Upper lobe of right lung (tissue), 1 donor: ENCODE data around the gene CPA1. TPM values are rescaled to one million over a fixed set of nuclear protein-coding genes. Genes with fewer than 3 reads are reported as not detected.

Experiments used
- ATAC-seq: fragments of 200-7000 bp; cut with Tn5 transposase; one replicate; pipeline ENCODE4 v1.9.1; 2020; ENCODE audit warnings: mild to moderate bottlenecking, moderate library complexity
- DNase-seq: peaks from one replicate; pipeline ENCODE4 v3.0.0-alpha.2; 2020
- H3K27ac ChIP-seq: fragments of 200-600 bp; one replicate; pipeline ENCODE4 v1.8.0; 2022
- H3K27me3 ChIP-seq: fragments of 200-600 bp; one replicate; pipeline ENCODE4 v1.8.0; 2022; ENCODE audit warnings: mild to moderate bottlenecking
- H3K36me3 ChIP-seq: fragments of 200-600 bp; one replicate; pipeline ENCODE4 v1.8.0; 2022
- H3K4me1 ChIP-seq: fragments of 200-600 bp; one replicate; pipeline ENCODE4 v1.8.0; 2022
- H3K4me3 ChIP-seq: fragments of 200-600 bp; one replicate; pipeline ENCODE4 v1.8.0; 2022; ENCODE audit warnings: mild to moderate bottlenecking
- H3K9me3 ChIP-seq: fragments of 200-600 bp; one replicate; pipeline ENCODE4 v1.8.0; 2022
- intact Hi-C: fragments of 100-400 bp; cut with DNase I; formaldehyde crosslinking; loops from one replicate; pipeline ENCODE4 v1.11.0; 2022
- total RNA-seq: library from RNA; stranded (reverse); fragmentation: NEBNext Ultra II Directional; extraction: Animal tissue kit (Norgen Biotek cat#: 25700); gene quantifications from one replicate; pipeline ENCODE4 v1.2.1, GENCODE V29; 2021
- TF ChIP-seq, protein P1 (sequence below): fragments of 200-600 bp; IDR thresholded peaks from one replicate; pipeline ENCODE4 v1.8.0; 2022; ENCODE audit warnings: antibody characterized with exemption
- donor health status: DM: no; HTN: yes; CAD: no; lungs with severe emphysema.

The CPA1 gene
- total RNA-seq, 1 donor from 2014 or later = not detected

DNA sequence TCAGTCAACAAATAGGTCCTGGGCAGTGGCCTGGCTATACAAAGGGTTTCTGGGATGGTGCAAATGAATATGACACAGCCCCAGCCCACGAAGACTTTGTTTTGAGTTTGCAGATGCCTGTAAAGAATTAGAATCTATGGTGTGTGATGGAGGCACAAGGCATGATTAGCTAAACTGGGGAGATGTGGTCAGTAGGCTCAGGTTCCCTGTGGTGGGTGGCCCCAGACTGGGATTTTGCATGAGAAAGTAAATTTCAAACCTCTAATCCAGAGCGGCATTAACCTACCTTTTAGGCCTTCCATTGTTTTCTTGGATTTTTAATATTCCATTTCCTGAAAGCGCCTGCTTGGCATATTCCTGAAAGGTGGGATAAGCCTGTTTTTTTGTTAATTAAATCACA lies 42.1 kb upstream of the CPA1 start:
- DNase-seq (no peak), ATAC-seq (no peak)
- Histone ChIP-seq H3K9me3 (no peaks in the 10 kb centered on the region), H3K27ac (no peak overlapping the region), H3K27me3 (no peaks in the 10 kb centered on the region), H3K4me3 (no peak overlapping the region), H3K4me1 (no peaks in the 10 kb centered on the region), H3K36me3 (no peaks in the 10 kb centered on the region)
- intact Hi-C loops = no loop called here
- TF ChIP-seq, protein P1, sequence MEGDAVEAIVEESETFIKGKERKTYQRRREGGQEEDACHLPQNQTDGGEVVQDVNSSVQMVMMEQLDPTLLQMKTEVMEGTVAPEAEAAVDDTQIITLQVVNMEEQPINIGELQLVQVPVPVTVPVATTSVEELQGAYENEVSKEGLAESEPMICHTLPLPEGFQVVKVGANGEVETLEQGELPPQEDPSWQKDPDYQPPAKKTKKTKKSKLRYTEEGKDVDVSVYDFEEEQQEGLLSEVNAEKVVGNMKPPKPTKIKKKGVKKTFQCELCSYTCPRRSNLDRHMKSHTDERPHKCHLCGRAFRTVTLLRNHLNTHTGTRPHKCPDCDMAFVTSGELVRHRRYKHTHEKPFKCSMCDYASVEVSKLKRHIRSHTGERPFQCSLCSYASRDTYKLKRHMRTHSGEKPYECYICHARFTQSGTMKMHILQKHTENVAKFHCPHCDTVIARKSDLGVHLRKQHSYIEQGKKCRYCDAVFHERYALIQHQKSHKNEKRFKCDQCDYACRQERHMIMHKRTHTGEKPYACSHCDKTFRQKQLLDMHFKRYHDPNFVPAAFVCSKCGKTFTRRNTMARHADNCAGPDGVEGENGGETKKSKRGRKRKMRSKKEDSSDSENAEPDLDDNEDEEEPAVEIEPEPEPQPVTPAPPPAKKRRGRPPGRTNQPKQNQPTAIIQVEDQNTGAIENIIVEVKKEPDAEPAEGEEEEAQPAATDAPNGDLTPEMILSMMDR = no peak

DNA sequence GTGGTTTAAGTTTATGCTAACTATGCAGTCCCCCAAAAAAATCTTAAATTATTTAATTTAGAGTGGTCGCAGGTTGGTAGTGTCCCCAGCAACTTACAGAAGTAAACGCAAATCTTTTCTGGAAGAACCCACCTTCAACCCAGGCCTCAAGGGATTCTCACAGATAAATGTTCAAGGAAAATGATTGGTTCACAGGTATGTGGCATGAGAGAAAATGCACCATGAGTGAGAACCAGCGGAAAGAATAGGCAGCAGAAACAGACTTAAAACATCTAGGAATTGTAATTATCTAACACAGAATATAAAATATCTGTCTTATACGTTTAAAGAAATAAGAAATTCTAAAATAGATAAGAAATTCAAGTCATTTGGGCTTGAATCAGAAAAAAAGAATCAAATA lies 38.4 kb upstream of the CPA1 start:
- ATAC-seq (no peak), DNase-seq (no peak)
- no peaks in the 10 kb centered on the region for H3K36me3 ChIP-seq
- intact Hi-C loops = no loop called here
- no peak overlapping the region for H3K27ac ChIP-seq
- TF ChIP-seq, protein P1 = no peak
- H3K27me3 ChIP-seq = no peaks in the 10 kb centered on the region
- H3K4me1 ChIP-seq = no peaks in the 10 kb centered on the region
- H3K9me3 ChIP-seq = no peaks in the 10 kb centered on the region
- no peak overlapping the region for H3K4me3 ChIP-seq

DNA sequence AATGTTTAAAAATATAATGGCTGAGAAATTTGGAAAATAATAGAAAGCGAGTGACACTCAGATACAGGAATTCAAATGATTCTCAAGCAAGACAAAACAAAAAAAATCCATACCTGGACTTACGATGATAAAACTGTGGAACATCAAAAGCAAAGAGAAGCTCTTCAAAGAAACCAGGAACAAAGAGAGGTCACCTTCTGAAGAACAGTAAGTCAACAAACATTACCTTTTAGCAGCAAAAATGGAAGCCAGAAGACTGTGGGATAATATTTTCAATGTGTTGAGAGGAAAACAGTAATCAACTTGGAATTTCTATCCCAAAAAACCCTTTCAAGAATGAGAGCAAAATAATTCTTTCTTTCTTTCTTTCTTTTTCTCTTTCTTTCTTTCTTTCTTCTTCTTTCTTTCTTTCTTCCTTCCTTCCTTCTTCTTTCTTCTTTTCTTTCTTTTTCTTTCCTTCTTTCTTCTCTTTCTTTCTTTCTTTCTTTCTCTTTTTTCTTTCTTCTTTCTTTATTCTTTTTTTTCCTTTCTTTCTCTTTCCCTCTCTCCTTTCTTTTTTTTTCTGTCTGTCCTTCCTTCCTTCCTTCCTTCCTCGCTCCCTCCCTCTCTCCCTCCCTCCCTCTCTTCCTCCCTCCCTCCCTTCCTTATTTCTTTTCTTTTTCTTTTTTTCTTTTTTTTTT lies 37.5 kb upstream of the CPA1 start:
- H3K27ac ChIP-seq = no peak overlapping the region
- H3K36me3 ChIP-seq = no peaks in the 10 kb centered on the region
- DNase-seq (no peak), ATAC-seq (no peak)
- intact Hi-C loops = no loop called here
- no peaks in the 10 kb centered on the region for H3K9me3 ChIP-seq
- no peak overlapping the region for H3K4me3 ChIP-seq
- H3K27me3 ChIP-seq = no peaks in the 10 kb centered on the region
- TF ChIP-seq, protein P1 = no peak
- H3K4me1 ChIP-seq = no peaks in the 10 kb centered on the region

DNA sequence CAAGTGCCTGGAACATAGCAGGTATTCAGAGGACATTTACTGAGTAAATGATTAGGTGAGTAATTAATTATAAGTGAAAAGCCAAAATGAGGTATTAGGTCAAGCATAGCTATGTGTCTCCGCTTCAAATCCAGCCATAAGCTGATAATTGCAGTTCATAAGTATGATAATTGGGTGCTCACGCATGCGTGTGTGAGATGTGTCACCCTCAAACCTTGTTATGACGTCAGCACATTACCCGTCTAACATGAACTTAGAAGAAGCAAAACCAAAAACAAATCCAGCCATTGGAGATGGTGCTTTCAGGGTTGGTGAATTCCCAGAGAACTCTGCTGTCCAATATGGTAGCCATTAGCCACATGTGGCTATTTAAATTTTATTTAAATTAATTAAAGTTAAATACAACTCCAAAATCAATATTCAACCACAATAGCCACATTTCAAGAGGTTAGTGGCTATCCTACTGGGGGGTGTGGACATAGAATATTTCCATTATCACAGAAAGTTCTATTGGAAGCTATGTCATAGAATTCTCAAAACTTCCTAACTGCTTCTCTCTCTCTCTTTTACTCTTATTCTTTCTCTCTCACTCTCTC lies 35.9 kb upstream of the CPA1 start, which contains the start of gene CPA5:
Gene CPA5, plus strand, starts transcription at position 546 of the 596 bp plus-strand sequence. CDS start 1,670 bp downstream, outside the sequence.
- Histone ChIP-seq H3K36me3 (no peaks in the 10 kb centered on the region), H3K4me1 (no peaks in the 10 kb centered on the region), H3K27me3 (no peaks in the 10 kb centered on the region), H3K27ac (no peak within 1 kb of the TSS), H3K9me3 (no peaks in the 10 kb centered on the region), H3K4me3 (no peak within 1 kb of the TSS)
- DNase-seq = no peak
- intact Hi-C loops = no loop called here
- TF ChIP-seq, protein P1 = no peak
- ATAC-seq = no peak

DNA sequence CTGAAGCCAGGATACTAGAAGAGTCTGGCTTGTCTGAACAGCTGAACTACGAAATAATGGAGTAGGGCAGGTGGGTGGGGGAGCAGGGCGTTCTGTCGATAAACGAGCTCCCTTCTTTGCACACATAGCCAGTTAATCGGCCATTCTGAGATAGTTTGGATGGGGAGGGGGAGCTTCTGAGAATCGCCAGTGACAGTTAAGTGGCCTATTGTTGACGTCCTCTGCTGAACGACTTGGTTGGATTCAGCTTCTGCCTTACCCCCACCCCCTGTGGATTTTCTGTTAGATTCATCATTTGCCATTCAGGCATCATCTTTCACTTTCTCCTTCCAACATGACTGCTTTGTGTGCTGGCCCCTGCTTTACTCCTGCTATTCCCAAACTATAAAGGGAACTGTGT lies 35.2 kb upstream of the CPA1 start:
- no peak overlapping the region for H3K27ac ChIP-seq
- no peaks in the 10 kb centered on the region for H3K27me3 ChIP-seq
- H3K36me3 ChIP-seq = no peaks in the 10 kb centered on the region
- H3K9me3 ChIP-seq = no peaks in the 10 kb centered on the region
- TF ChIP-seq, protein P1 = no peak
- intact Hi-C loops = no loop called here
- no peaks in the 10 kb centered on the region for H3K4me1 ChIP-seq
- no peak for ATAC-seq
- H3K4me3 ChIP-seq = no peak overlapping the region
- no peak for DNase-seq
